Tibial nerve (tissue), 4 donors: Measurements from ENCODE around the gene RBM17.

Source experiments
- CTCF ChIP-seq, 5 experiments: fragments of 200-600 bp in 3 of 5; fragments of 450-650 bp in 2 of 5; sonication (generic) in 3 of 5; IDR thresholded peaks; one replicate each; pipeline ENCODE4 v1.5.1; 2016 to 2019; ENCODE audit warnings: antibody characterized with exemption in 5 of 5, mild to moderate bottlenecking in 3 of 5, moderate library complexity in 2 of 5
- EP300 ChIP-seq, 2 donors: sonication (generic); formaldehyde crosslinking; IDR thresholded peaks; one replicate each; pipeline ENCODE4 v1.6.1; 2017; ENCODE audit warnings: antibody characterized with exemption in 2 of 2, mild to moderate bottlenecking in 1 of 2
- POLR2A ChIP-seq, 2 donors: fragments of 450-650 bp; IDR thresholded peaks; one replicate each; pipeline ENCODE4 v1.6.1; 2017; ENCODE audit warnings: antibody characterized with exemption in 2 of 2, mild to moderate bottlenecking in 2 of 2, moderate library complexity in 2 of 2

- TF ChIP-seq POLR2A (IDR thresholded peaks at IDR 0.05) = no peak
- no peak for TF ChIP-seq CTCF (IDR thresholded peaks at IDR 0.05)
- no peak for TF ChIP-seq EP300 (IDR thresholded peaks at IDR 0.05)
Measured at GRCh38 chr10:6071181-6072175, 17.4 kb upstream of the RBM17 start.
